IMR-90 (cell line): ENCODE data around the gene EPPIN. TPM values are rescaled to one million over a fixed set of nuclear protein-coding genes. Genes with fewer than 3 reads are reported as not detected.

Experiments
- ATAC-seq: fragments of 200-7000 bp; cut with Tn5 transposase; 2 replicates; pipeline ENCODE4 v1.9.1; 2020; ENCODE audit warnings: low read depth, mild to moderate bottlenecking, moderate library complexity
- BruUV-seq: library from RNA; stranded (reverse); fragments of 400-500 nt; replicated peaks from 2 replicates; lab custom pipeline; 2021; lab: Mats Ljungman, UMichigan
- CTCF ChIA-PET: fragments of 300-600 bp; formaldehyde crosslinking; extraction: SDS; loops from one replicate; lab custom pipeline; 2021; ENCODE audit warnings: antibody characterized with exemption; lab: Yijun Ruan, JAX
- POLR2A ChIA-PET: fragments of 300-600 bp; sonication (Branson Sonifier 250); formaldehyde crosslinking; loops from one replicate; lab custom pipeline; 2022; ENCODE audit warnings: antibody characterized with exemption; ENCODE audit not compliant: unreplicated experiment; lab: Charles Lee
- DNase-seq: peaks from one replicate; pipeline ENCODE4 v3.0.0; 2013
- H2AFZ ChIP-seq: replicated peaks from 2 replicates; pipeline ENCODE3; 2013; ENCODE audit warnings: low read length, mild to moderate bottlenecking; ENCODE audit not compliant: poor library complexity
- H2AK5ac ChIP-seq: 2 replicates; pipeline ENCODE4 v1.6.1; 2013; ENCODE audit warnings: low read depth, low read length, inconsistent platforms
- H2AK9ac ChIP-seq: replicated peaks from 2 replicates; pipeline ENCODE3; 2013; ENCODE audit warnings: mild to moderate bottlenecking, low read depth, low read length, moderate library complexity; ENCODE audit not compliant: poor library complexity
- H2BK120ac ChIP-seq: 2 replicates; pipeline ENCODE4 v1.6.1; 2013; ENCODE audit warnings: low read depth, low read length, inconsistent platforms
- H2BK15ac ChIP-seq: 3 replicates; pipeline ENCODE4 v1.6.1; 2013; ENCODE audit warnings: low read depth, low read length, inconsistent platforms
- H2BK20ac ChIP-seq: 2 replicates; pipeline ENCODE4 v1.6.1; 2013; ENCODE audit warnings: low read depth, mild to moderate bottlenecking, inconsistent platforms, low read length, moderate library complexity
- H2BK5ac ChIP-seq: 2 replicates; pipeline ENCODE4 v1.6.1; 2013; ENCODE audit warnings: mild to moderate bottlenecking, low read depth, low read length, inconsistent platforms; ENCODE audit not compliant: poor library complexity, severe bottlenecking
- H3K14ac ChIP-seq: replicated peaks from 2 replicates; pipeline ENCODE4 v1.6.1; 2013; ENCODE audit warnings: low read depth, low read length, inconsistent platforms
- H3K18ac ChIP-seq: 2 replicates; pipeline ENCODE4 v1.6.1; 2013; ENCODE audit warnings: low read depth, low read length, control low read depth
- H3K23ac ChIP-seq: 2 replicates; pipeline ENCODE4 v1.6.1; 2013; ENCODE audit warnings: low read depth, low read length, inconsistent platforms
- H3K27ac ChIP-seq: 2 replicates; pipeline ENCODE4 v1.5.1; 2013; ENCODE audit warnings: mild to moderate bottlenecking, control low read depth, low read length; ENCODE audit not compliant: insufficient read depth
- H3K27me3 ChIP-seq: 2 replicates; pipeline ENCODE4 v1.6.1; 2013; ENCODE audit warnings: low read length; ENCODE audit not compliant: control insufficient read depth, insufficient read depth
- H3K36me3 ChIP-seq: 2 replicates; pipeline ENCODE4 v1.6.1; 2013; ENCODE audit warnings: low read length, mixed read lengths; ENCODE audit not compliant: control insufficient read depth, insufficient read depth
- H3K4ac ChIP-seq: 2 replicates; pipeline ENCODE4 v1.6.1; 2013; ENCODE audit warnings: low read depth, low read length, inconsistent platforms
- H3K4me1 ChIP-seq: 2 replicates; pipeline ENCODE4 v1.6.1; 2013; ENCODE audit warnings: low read length, mixed read lengths; ENCODE audit not compliant: control insufficient read depth, insufficient read depth
- H3K4me2 ChIP-seq: 2 replicates; pipeline ENCODE4 v1.6.1; 2013; ENCODE audit warnings: low read depth, mild to moderate bottlenecking, control low read depth, low read length, moderate library complexity
- H3K4me3 ChIP-seq: 2 replicates; pipeline ENCODE4 v1.5.1; 2013; ENCODE audit warnings: low read depth, mild to moderate bottlenecking, control low read depth, low read length, moderate library complexity; ENCODE audit not compliant: insufficient read depth
- H3K56ac ChIP-seq: 2 replicates; pipeline ENCODE4 v1.6.1; 2013; ENCODE audit warnings: low read length, inconsistent platforms; ENCODE audit not compliant: insufficient read depth; ENCODE audit errors: extremely low read depth
- H3K79me1 ChIP-seq, 2 experiments: 2 replicates each; pipeline ENCODE4 v1.6.1; 2013; ENCODE audit warnings: low read length in 2 of 2, inconsistent platforms in 1 of 2, low read depth in 1 of 2
- H3K9ac ChIP-seq: 2 replicates; pipeline ENCODE4 v1.6.1; 2013; ENCODE audit warnings: low read depth, low read length, control low read depth
- H3K9me1 ChIP-seq: 2 replicates; pipeline ENCODE4 v1.6.1; 2013; ENCODE audit warnings: low read length, inconsistent platforms; ENCODE audit not compliant: insufficient read depth
- H3K9me3 ChIP-seq: 2 replicates; pipeline ENCODE4 v1.6.1; 2013; ENCODE audit warnings: low read length; ENCODE audit not compliant: control insufficient read depth, insufficient read depth
- H4K20me1 ChIP-seq: 2 replicates; pipeline ENCODE4 v1.6.1; 2013; ENCODE audit warnings: low read length, inconsistent platforms; ENCODE audit not compliant: insufficient read depth
- H4K5ac ChIP-seq: 2 replicates; pipeline ENCODE4 v1.6.1; 2013; ENCODE audit warnings: mild to moderate bottlenecking, low read depth, low read length, control low read depth
- H4K8ac ChIP-seq, 2 experiments: 2 replicates each; pipeline ENCODE4 v1.6.1; 2013; ENCODE audit warnings: low read depth in 2 of 2, low read length in 2 of 2, control low read depth in 1 of 2, inconsistent platforms in 1 of 2
- H4K91ac ChIP-seq: 2 replicates; pipeline ENCODE4 v1.6.1; 2013; ENCODE audit warnings: low read depth, low read length, inconsistent platforms; ENCODE audit not compliant: insufficient read depth
- BHLHE40 ChIP-seq: fragments of 150-350 bp; IDR thresholded peaks from 2 replicates; pipeline ENCODE4 v1.6.1; 2016; ENCODE audit warnings: mild to moderate bottlenecking, low read depth, low read length
- CEBPB ChIP-seq: IDR thresholded peaks from 2 replicates; pipeline ENCODE4 v1.6.1; 2012; ENCODE audit warnings: low read depth, low read length, improper control_type of control experiment
- CHD1 ChIP-seq: IDR thresholded peaks from 2 replicates; pipeline ENCODE4 v1.6.1; 2012; ENCODE audit warnings: low read depth, low read length, improper control_type of control experiment
- FOS ChIP-seq: fragments of 150-350 bp; IDR thresholded peaks from 2 replicates; pipeline ENCODE4 v1.6.1; 2016; ENCODE audit warnings: low read depth, low read length
- MAFK ChIP-seq: IDR thresholded peaks from 2 replicates; pipeline ENCODE4 v1.6.1; 2012; ENCODE audit warnings: low read depth, low read length, improper control_type of control experiment
- MAZ ChIP-seq: IDR thresholded peaks from 2 replicates; pipeline ENCODE4 v1.6.1; 2012; ENCODE audit warnings: low read depth, mild to moderate bottlenecking, low read length, improper control_type of control experiment, moderate library complexity, borderline replicate concordance
- MXI1 ChIP-seq: IDR thresholded peaks from 2 replicates; pipeline ENCODE4 v1.6.1; 2012; ENCODE audit warnings: low read depth, mild to moderate bottlenecking, low read length, moderate library complexity, borderline replicate concordance
- NFE2L2 ChIP-seq: fragments of 150-350 bp; IDR thresholded peaks from 2 replicates; pipeline ENCODE4 v1.6.1; 2016; ENCODE audit warnings: low read depth, mild to moderate bottlenecking, low read length
- POLR2A ChIP-seq: IDR thresholded peaks from 2 replicates; pipeline ENCODE4 v1.6.1; 2012; ENCODE audit warnings: mild to moderate bottlenecking, low read depth, low read length
- RAD21 ChIP-seq: IDR thresholded peaks from 2 replicates; pipeline ENCODE4 v1.6.1; 2012; ENCODE audit warnings: low read length, improper control_type of control experiment
- RCOR1 ChIP-seq: IDR thresholded peaks from 2 replicates; pipeline ENCODE4 v1.6.1; 2012; ENCODE audit warnings: mild to moderate bottlenecking, low read length, improper control_type of control experiment; ENCODE audit not compliant: insufficient replicate concordance
- RFX5 ChIP-seq: IDR thresholded peaks from 2 replicates; pipeline ENCODE4 v1.8.0; 2012; ENCODE audit warnings: low read depth, mild to moderate bottlenecking, low read length, moderate library complexity
- SMC3 ChIP-seq: fragments of 150-350 bp; IDR thresholded peaks from 2 replicates; pipeline ENCODE4 v1.6.1; 2016; ENCODE audit warnings: low read depth, mild to moderate bottlenecking, antibody characterized with exemption, low read length, moderate library complexity
- dilution Hi-C: fragments of 300-500 bp; cut with HindIII; formaldehyde crosslinking; loops from one replicate; pipeline ENCODE4 v1.14.3; 2018; ENCODE audit warnings: low sequenced_read_pairs; ENCODE audit not compliant: unreplicated experiment
- in situ Hi-C: fragments of 300-500 bp; cut with MboI; formaldehyde crosslinking; loops from 3 replicates; pipeline ENCODE4 v1.14.3; 2019; ENCODE audit warnings: low sequenced_read_pairs, inconsistent platforms, mixed read lengths
- intact Hi-C: fragments of 100-400 bp; cut with micrococcal nuclease; formaldehyde crosslinking; loops from 2 replicates; pipeline ENCODE4 v1.10.0; 2022
- polyA plus RNA-seq, 3 experiments: library from polyadenylated mRNA; depleted of rRNA; stranded (reverse); fragments of >200 nt; gene quantifications; 2 replicates each; pipeline ENCODE4 v1.2.3, GENCODE V29; 2012; ENCODE audit warnings: low replicate concordance in 1 of 3
- total RNA-seq: library from RNA; depleted of rRNA; stranded (reverse); fragments of >200 nt; gene quantifications from 2 replicates; pipeline ENCODE4 v1.2.3, GENCODE V29; 2012
- TF ChIP-seq, protein P1 (sequence below): fragments of 150-350 bp; IDR thresholded peaks from 2 replicates; pipeline ENCODE4 v1.6.1; 2017; ENCODE audit warnings: mild to moderate bottlenecking, antibody characterized with exemption, low read length, low read depth
- TF ChIP-seq, protein P2 (sequence below): conservative IDR thresholded peaks from 2 replicates; pipeline ENCODE4 v1.5.1; 2012; ENCODE audit warnings: mild to moderate bottlenecking, low read depth, low read length, improper control_type of control experiment
- TF ChIP-seq, protein P3 (sequence below): fragments of 150-350 bp; IDR thresholded peaks from 2 replicates; pipeline ENCODE4 v1.6.1; 2016; ENCODE audit warnings: low read depth, mild to moderate bottlenecking, low read length, moderate library complexity, borderline replicate concordance

EPPIN gene
- total and polyA plus RNA-seq, 2 of the 4 experiments (the other 2 are of a cell fraction): not detected

DNA sequence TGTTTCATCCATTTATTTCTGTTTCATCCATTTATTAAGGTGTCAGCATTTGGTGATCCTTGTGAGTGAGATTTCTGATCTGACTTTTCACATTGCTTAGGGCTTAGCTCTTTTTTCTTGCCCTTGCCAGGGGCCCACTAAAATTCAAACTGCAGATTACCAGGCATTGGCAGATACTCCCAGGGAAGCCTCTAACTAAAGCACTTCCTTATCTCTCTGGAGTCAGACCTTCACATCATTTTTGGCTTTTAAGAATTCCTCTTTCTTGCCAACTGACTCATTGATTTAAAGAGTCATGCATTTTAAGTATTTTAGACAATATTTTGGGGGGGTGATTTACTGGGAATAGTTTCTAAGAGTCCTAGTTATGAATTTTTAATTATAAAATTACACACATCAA is 34.5 kb upstream of the EPPIN start:
- BruUV-seq: no TSS peak
- Histone ChIP-seq H3K27ac (no peak overlapping the region), H4K91ac (no peak overlapping the region), H3K27me3 (no peaks in the 10 kb centered on the region), H3K9me3 (no peaks in the 10 kb centered on the region), H3K4me2 (no peak overlapping the region), H3K4ac (no peak overlapping the region), H3K9me1 (no peaks in the 10 kb centered on the region), H4K8ac (no peak overlapping the region), H2AK9ac (no peak overlapping the region), H3K14ac (no peak overlapping the region), H4K5ac (no peak overlapping the region), H3K36me3 (no peaks in the 10 kb centered on the region), H2AK5ac (no peak overlapping the region), H4K20me1 (no peaks in the 10 kb centered on the region), H2BK15ac (no peak overlapping the region), H3K18ac (no peak overlapping the region), H3K79me1 (no peaks in the 10 kb centered on the region), H3K56ac (no peak overlapping the region), H3K4me3 (no peak overlapping the region), H2BK20ac (no peak overlapping the region), H2BK5ac (no peak overlapping the region), H3K4me1 (no peaks in the 10 kb centered on the region), H2AFZ (no peak overlapping the region), H3K23ac (no peak overlapping the region), H3K9ac (no peak overlapping the region), H2BK120ac (no peak overlapping the region)
- dilution Hi-C loops (no loop called here), intact Hi-C loops (no loop called here), in situ Hi-C loops (no loop called here)
- ChIA-PET CTCF (no interaction called here), POLR2A (no interaction called here)
- TF ChIP-seq MXI1: no peak
- TF ChIP-seq CEBPB: no peak
- TF ChIP-seq FOS: no peak
- TF ChIP-seq POLR2A: no peak
- TF ChIP-seq RAD21: no peak
- TF ChIP-seq, protein P1, sequence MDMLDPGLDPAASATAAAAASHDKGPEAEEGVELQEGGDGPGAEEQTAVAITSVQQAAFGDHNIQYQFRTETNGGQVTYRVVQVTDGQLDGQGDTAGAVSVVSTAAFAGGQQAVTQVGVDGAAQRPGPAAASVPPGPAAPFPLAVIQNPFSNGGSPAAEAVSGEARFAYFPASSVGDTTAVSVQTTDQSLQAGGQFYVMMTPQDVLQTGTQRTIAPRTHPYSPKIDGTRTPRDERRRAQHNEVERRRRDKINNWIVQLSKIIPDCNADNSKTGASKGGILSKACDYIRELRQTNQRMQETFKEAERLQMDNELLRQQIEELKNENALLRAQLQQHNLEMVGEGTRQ: no peak
- TF ChIP-seq SMC3: no peak
- TF ChIP-seq RFX5: no peak
- no peak for TF ChIP-seq CHD1
- no peak for TF ChIP-seq MAFK
- TF ChIP-seq, protein P2, sequence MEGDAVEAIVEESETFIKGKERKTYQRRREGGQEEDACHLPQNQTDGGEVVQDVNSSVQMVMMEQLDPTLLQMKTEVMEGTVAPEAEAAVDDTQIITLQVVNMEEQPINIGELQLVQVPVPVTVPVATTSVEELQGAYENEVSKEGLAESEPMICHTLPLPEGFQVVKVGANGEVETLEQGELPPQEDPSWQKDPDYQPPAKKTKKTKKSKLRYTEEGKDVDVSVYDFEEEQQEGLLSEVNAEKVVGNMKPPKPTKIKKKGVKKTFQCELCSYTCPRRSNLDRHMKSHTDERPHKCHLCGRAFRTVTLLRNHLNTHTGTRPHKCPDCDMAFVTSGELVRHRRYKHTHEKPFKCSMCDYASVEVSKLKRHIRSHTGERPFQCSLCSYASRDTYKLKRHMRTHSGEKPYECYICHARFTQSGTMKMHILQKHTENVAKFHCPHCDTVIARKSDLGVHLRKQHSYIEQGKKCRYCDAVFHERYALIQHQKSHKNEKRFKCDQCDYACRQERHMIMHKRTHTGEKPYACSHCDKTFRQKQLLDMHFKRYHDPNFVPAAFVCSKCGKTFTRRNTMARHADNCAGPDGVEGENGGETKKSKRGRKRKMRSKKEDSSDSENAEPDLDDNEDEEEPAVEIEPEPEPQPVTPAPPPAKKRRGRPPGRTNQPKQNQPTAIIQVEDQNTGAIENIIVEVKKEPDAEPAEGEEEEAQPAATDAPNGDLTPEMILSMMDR: no peak
- no peak for TF ChIP-seq BHLHE40
- TF ChIP-seq RCOR1: no peak
- TF ChIP-seq, protein P3, sequence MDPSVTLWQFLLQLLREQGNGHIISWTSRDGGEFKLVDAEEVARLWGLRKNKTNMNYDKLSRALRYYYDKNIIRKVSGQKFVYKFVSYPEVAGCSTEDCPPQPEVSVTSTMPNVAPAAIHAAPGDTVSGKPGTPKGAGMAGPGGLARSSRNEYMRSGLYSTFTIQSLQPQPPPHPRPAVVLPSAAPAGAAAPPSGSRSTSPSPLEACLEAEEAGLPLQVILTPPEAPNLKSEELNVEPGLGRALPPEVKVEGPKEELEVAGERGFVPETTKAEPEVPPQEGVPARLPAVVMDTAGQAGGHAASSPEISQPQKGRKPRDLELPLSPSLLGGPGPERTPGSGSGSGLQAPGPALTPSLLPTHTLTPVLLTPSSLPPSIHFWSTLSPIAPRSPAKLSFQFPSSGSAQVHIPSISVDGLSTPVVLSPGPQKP: no peak
- TF ChIP-seq MAZ: no peak
- TF ChIP-seq NFE2L2: no peak
- ATAC-seq (no peak), DNase-seq (no peak)
